ENCODE measurements around the gene RAB4A.

RAB4A gene

GRCh38 chr1:229323201-229323600 is 52.3 kb downstream of the RAB4A start (continued):
- no peak for TF ChIP-seq ZNF449 (tag by site-specific recombination; IDR thresholded peaks at IDR 0.05)

GRCh38 chr1:229323885-229324553 is 53.1 kb downstream of the RAB4A start:
- H3K9me3 ChIP-seq (ENCODE audit: control insufficient read depth, insufficient read depth, low read depth, low read length), result no peaks in the 10 kb centered on the region
- TF ChIP-seq ZNF391 (tag by site-specific recombination; IDR thresholded peaks at IDR 0.05; ENCODE audit: borderline replicate concordance, low read depth) (no peak), ZNF354C (tag by site-specific recombination; IDR thresholded peaks at IDR 0.05; ENCODE audit: borderline replicate concordance, low read depth) (no peak), ZNF580 (tag by site-specific recombination; IDR thresholded peaks at IDR 0.05) (0 out of 2 replicates have a peak, but pooled peaks have one; percentile 22), GLIS2 (tag by site-specific recombination; IDR thresholded peaks at IDR 0.05) (no peak), ZNF501 (tag by site-specific recombination; IDR thresholded peaks at IDR 0.05) (no peak), ZFHX2 (tag by site-specific recombination; conservative IDR thresholded peaks at IDR 0.05) (peak; percentile 72), ZNF843 (tag by site-specific recombination; IDR thresholded peaks at IDR 0.05) (no peak), ZBTB1 (tag by site-specific recombination; IDR thresholded peaks at IDR 0.05) (no peak), ZNF311 (tag by site-specific recombination; IDR thresholded peaks at IDR 0.05; ENCODE audit: borderline replicate concordance) (no peak), ZNF341 (tag by site-specific recombination; IDR thresholded peaks at IDR 0.05; ENCODE audit: low read depth) (no peak), SP3 (tag by site-specific recombination; IDR thresholded peaks at IDR 0.05) (0 out of 2 replicates have a peak, but pooled peaks have one; percentile 2), ZNF184 (tag by site-specific recombination; IDR thresholded peaks at IDR 0.05) (no peak), PRDM6 (tag by site-specific recombination; IDR thresholded peaks at IDR 0.05) (peak; percentile 44), FEZF1 (tag by site-specific recombination; IDR thresholded peaks at IDR 0.05) (no peak), ZNF202 (tag by site-specific recombination; IDR thresholded peaks at IDR 0.05; ENCODE audit: borderline replicate concordance) (no peak), EGR2 (tag by site-specific recombination; IDR thresholded peaks at IDR 0.05; ENCODE audit: low read depth) (peak; percentile 52), ZNF274 (IDR thresholded peaks at IDR 0.05; ENCODE audit: low read length) (no peak), ZNF274 (tag by site-specific recombination; IDR thresholded peaks at IDR 0.05; ENCODE audit: borderline replicate concordance) (no peak), ZNF174 (tag by site-specific recombination; IDR thresholded peaks at IDR 0.05) (no peak), ZNF324 (tag by site-specific recombination; IDR thresholded peaks at IDR 0.05) (no peak)
- no peak overlapping the region for H3K4me3 ChIP-seq (ENCODE audit: low read depth, low read length)
- peaks cover 59 to 80% of the 10 kb centered on the region in 2 experiments for H3K36me3 ChIP-seq (ENCODE audit: control insufficient read depth in 2 of 2, insufficient read depth in 1 of 2, low read length in 2 of 2)
- ChIA-PET CTCF (interaction anchor here (0.5 to 1.2 kb wide), 3 partner anchors 44 to 900 kb away, joined by 3 to 4 read pairs (median 3); no protein-coding TSS in a partner anchor), POLR2A (no interaction called here)
- 0 out of 2 replicates have a peak, but pooled peaks cover 6% of the 10 kb centered on the region for H3K4me1 ChIP-seq (ENCODE audit: control insufficient read depth, insufficient read depth, low read length)
- no peak overlapping the region for H3K27ac ChIP-seq (ENCODE audit: extremely low read depth, low read depth, low read length)

Measured in HEK293 (cell line).